IMR-90 (cell line): Measurements from ENCODE around the gene COL1A1.

Experiments used
- CEBPB ChIP-seq: IDR thresholded peaks from 2 replicates; pipeline ENCODE4 v1.6.1; 2012; ENCODE audit warnings: low read depth, low read length, improper control_type of control experiment
- FOS ChIP-seq: fragments of 150-350 bp; IDR thresholded peaks from 2 replicates; pipeline ENCODE4 v1.6.1; 2016; ENCODE audit warnings: low read depth, low read length
- MAFK ChIP-seq: IDR thresholded peaks from 2 replicates; pipeline ENCODE4 v1.6.1; 2012; ENCODE audit warnings: low read depth, low read length, improper control_type of control experiment
- MXI1 ChIP-seq: IDR thresholded peaks from 2 replicates; pipeline ENCODE4 v1.6.1; 2012; ENCODE audit warnings: low read depth, mild to moderate bottlenecking, low read length, moderate library complexity, borderline replicate concordance
- POLR2A ChIP-seq: IDR thresholded peaks from 2 replicates; pipeline ENCODE4 v1.6.1; 2012; ENCODE audit warnings: mild to moderate bottlenecking, low read depth, low read length
- RAD21 ChIP-seq: IDR thresholded peaks from 2 replicates; pipeline ENCODE4 v1.6.1; 2012; ENCODE audit warnings: low read length, improper control_type of control experiment
- RCOR1 ChIP-seq: IDR thresholded peaks from 2 replicates; pipeline ENCODE4 v1.6.1; 2012; ENCODE audit warnings: mild to moderate bottlenecking, low read length, improper control_type of control experiment; ENCODE audit not compliant: insufficient replicate concordance
- RFX5 ChIP-seq: IDR thresholded peaks from 2 replicates; pipeline ENCODE4 v1.8.0; 2012; ENCODE audit warnings: low read depth, mild to moderate bottlenecking, low read length, moderate library complexity
- SMC3 ChIP-seq: fragments of 150-350 bp; IDR thresholded peaks from 2 replicates; pipeline ENCODE4 v1.6.1; 2016; ENCODE audit warnings: low read depth, mild to moderate bottlenecking, antibody characterized with exemption, low read length, moderate library complexity
- TF ChIP-seq, protein P1 (sequence below): conservative IDR thresholded peaks from 2 replicates; pipeline ENCODE4 v1.5.1; 2012; ENCODE audit warnings: mild to moderate bottlenecking, low read depth, low read length, improper control_type of control experiment
- TF ChIP-seq, protein P2 (sequence below): fragments of 150-350 bp; IDR thresholded peaks from 2 replicates; pipeline ENCODE4 v1.6.1; 2017; ENCODE audit warnings: mild to moderate bottlenecking, antibody characterized with exemption, low read length, low read depth

- TF ChIP-seq MXI1 = no peak
- TF ChIP-seq, protein P1, sequence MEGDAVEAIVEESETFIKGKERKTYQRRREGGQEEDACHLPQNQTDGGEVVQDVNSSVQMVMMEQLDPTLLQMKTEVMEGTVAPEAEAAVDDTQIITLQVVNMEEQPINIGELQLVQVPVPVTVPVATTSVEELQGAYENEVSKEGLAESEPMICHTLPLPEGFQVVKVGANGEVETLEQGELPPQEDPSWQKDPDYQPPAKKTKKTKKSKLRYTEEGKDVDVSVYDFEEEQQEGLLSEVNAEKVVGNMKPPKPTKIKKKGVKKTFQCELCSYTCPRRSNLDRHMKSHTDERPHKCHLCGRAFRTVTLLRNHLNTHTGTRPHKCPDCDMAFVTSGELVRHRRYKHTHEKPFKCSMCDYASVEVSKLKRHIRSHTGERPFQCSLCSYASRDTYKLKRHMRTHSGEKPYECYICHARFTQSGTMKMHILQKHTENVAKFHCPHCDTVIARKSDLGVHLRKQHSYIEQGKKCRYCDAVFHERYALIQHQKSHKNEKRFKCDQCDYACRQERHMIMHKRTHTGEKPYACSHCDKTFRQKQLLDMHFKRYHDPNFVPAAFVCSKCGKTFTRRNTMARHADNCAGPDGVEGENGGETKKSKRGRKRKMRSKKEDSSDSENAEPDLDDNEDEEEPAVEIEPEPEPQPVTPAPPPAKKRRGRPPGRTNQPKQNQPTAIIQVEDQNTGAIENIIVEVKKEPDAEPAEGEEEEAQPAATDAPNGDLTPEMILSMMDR = no peak
- no peak for TF ChIP-seq RAD21
- no peak for TF ChIP-seq MAFK
- TF ChIP-seq RCOR1 = no peak
- TF ChIP-seq, protein P2, sequence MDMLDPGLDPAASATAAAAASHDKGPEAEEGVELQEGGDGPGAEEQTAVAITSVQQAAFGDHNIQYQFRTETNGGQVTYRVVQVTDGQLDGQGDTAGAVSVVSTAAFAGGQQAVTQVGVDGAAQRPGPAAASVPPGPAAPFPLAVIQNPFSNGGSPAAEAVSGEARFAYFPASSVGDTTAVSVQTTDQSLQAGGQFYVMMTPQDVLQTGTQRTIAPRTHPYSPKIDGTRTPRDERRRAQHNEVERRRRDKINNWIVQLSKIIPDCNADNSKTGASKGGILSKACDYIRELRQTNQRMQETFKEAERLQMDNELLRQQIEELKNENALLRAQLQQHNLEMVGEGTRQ = no peak
- TF ChIP-seq RFX5 = no peak
- TF ChIP-seq FOS = no peak
- no peak for TF ChIP-seq POLR2A
- TF ChIP-seq CEBPB = no peak
- TF ChIP-seq SMC3 = no peak
Measured at GRCh38 chr17:50221266-50221863, 19.9 kb upstream of the COL1A1 start.
